CD8-positive, alpha-beta memory T cell (primary cell): ENCODE measurements around the gene CEP19. TPM values are rescaled to one million over a fixed set of nuclear protein-coding genes. Genes with fewer than 3 reads are reported as not detected.
A peak's percentile ranks its signal among the peaks of the same experiment; 100 is the strongest.

Experiments used
- CTCF ChIA-PET: fragments of 350-600 bp; sonication (Branson Sonifier 250); formaldehyde crosslinking; loops from one replicate; lab custom pipeline; 2021; ENCODE audit warnings: antibody characterized with exemption; lab: Charles Lee
- POLR2A ChIA-PET: fragments of 350-600 bp; sonication (Branson Sonifier 250); formaldehyde crosslinking; loops from one replicate; lab custom pipeline; 2021; ENCODE audit warnings: antibody characterized with exemption; lab: Charles Lee
- DNase-seq, 5 donors: peaks; one replicate each; pipeline versions ENCODE4 v3.0.0 to v3.0.0-alpha.2; 2020 to 2022; ENCODE audit warnings: mixed read lengths in 1 of 5
- H3K27ac ChIP-seq: one replicate; pipeline ENCODE4 v1.7.0; 2013; ENCODE audit warnings: low read depth, mild to moderate bottlenecking, low read length, moderate library complexity
- H3K27me3 ChIP-seq: 2 replicates; pipeline ENCODE4 v1.7.0; 2013; ENCODE audit warnings: low read length, mild to moderate bottlenecking; ENCODE audit not compliant: insufficient read depth, poor library complexity, severe bottlenecking
- H3K36me3 ChIP-seq: 2 replicates; pipeline ENCODE4 v1.7.0; 2013; ENCODE audit warnings: mild to moderate bottlenecking, low read length, moderate library complexity; ENCODE audit not compliant: insufficient read depth
- H3K4me1 ChIP-seq: 2 replicates; pipeline ENCODE4 v1.7.0; 2013; ENCODE audit warnings: mild to moderate bottlenecking, low read length, moderate library complexity; ENCODE audit not compliant: insufficient read depth
- H3K4me3 ChIP-seq: 2 replicates; pipeline ENCODE4 v1.7.0; 2013; ENCODE audit warnings: mild to moderate bottlenecking, low read length
- H3K9me3 ChIP-seq: 2 replicates; pipeline ENCODE4 v1.7.0; 2013; ENCODE audit warnings: mild to moderate bottlenecking, low read length
- H3K27ac Mint-ChIP-seq, 8 donors: one replicate each; pipeline ENCODE4 v1.8.0; 2020 to 2021; ENCODE audit warnings: mixed read lengths in 8 of 8, mild to moderate bottlenecking in 6 of 8, inconsistent platforms in 3 of 8, moderate library complexity in 3 of 8
- H3K27me3 Mint-ChIP-seq, 2 donors: one replicate each; pipeline ENCODE4 v1.8.0; 2020 to 2021; ENCODE audit warnings: mixed read lengths in 2 of 2, mild to moderate bottlenecking in 1 of 2, moderate library complexity in 1 of 2
- H3K36me3 Mint-ChIP-seq, 3 donors: one replicate each; pipeline ENCODE4 v1.8.0; 2020 to 2021; ENCODE audit warnings: mixed read lengths in 3 of 3, inconsistent platforms in 1 of 3, mild to moderate bottlenecking in 1 of 3
- H3K4me1 Mint-ChIP-seq, 3 donors: one replicate each; pipeline ENCODE4 v1.8.0; 2020 to 2021; ENCODE audit warnings: mixed read lengths in 3 of 3, inconsistent platforms in 1 of 3, mild to moderate bottlenecking in 1 of 3
- H3K4me3 Mint-ChIP-seq, 7 donors: one replicate each; pipeline ENCODE4 v1.8.0; 2020 to 2021; ENCODE audit warnings: mixed read lengths in 7 of 7, mild to moderate bottlenecking in 6 of 7, moderate library complexity in 4 of 7, inconsistent platforms in 2 of 7
- H3K9me3 Mint-ChIP-seq, 5 donors: one replicate each; pipeline ENCODE4 v1.8.0; 2020 to 2022; ENCODE audit warnings: mixed read lengths in 5 of 5, mild to moderate bottlenecking in 3 of 5, moderate library complexity in 2 of 5, inconsistent platforms in 1 of 5
- polyA plus RNA-seq: library from polyadenylated mRNA; unstranded; fragments of 300-500 nt; fragmentation: Illumina TruSeq; gene quantifications from one replicate; pipeline ENCODE4 v1.2.3, GENCODE V29; 2021
- total RNA-seq, 2 experiments: library from RNA; stranded (reverse); gene quantifications; one replicate each; pipeline ENCODE4 v1.2.3, GENCODE V29; 2021

The CEP19 gene
- total and polyA plus RNA-seq, 3 experiments from 2014 or later = 7.3 to 7.4 (median 7.4) TPM

- H3K4me3 ChIP-seq = peak overlapping the region; percentile 72
- ChIA-PET POLR2A (interaction anchor here (2.4 kb wide), 2 partner anchors 29 to 126 kb away, joined by 12 to 18 read pairs; partner anchors contain the start of genes CEP19, PIGX and SENP5), CTCF (interaction anchor here (1.0 kb wide), 1 partner anchor 11 kb away, joined by 3 read pairs; no protein-coding TSS in a partner anchor)
- H3K36me3 Mint-ChIP-seq = peaks cover 3 to 22% (median 4%) of the 10 kb centered on the region in 3 donors
- no peaks in the 10 kb centered on the region for H3K9me3 Mint-ChIP-seq
- peaks cover 23% of the 10 kb centered on the region for H3K4me1 ChIP-seq
- H3K27me3 ChIP-seq = no peaks in the 10 kb centered on the region
- H3K27ac Mint-ChIP-seq = peak overlapping the region; percentile 90 to 100 (median 98)
- H3K27me3 Mint-ChIP-seq = no peaks in the 10 kb centered on the region
- peak overlapping the region; percentile 91 to 100 (median 99) for H3K4me3 Mint-ChIP-seq
- peak overlapping the region; percentile 82 for H3K27ac ChIP-seq
- no peak for DNase-seq
- no peaks in the 10 kb centered on the region for H3K9me3 ChIP-seq
- no peaks in the 10 kb centered on the region for H3K36me3 ChIP-seq
- H3K4me1 Mint-ChIP-seq = peaks cover 38 to 56% (median 51%) of the 10 kb centered on the region in 3 donors
Observed at GRCh38 chr3:196741249-196741889, 29.3 kb upstream of the CEP19 start.

GRCh38 chr3:196740481-196741248, 28.6 kb upstream of the CEP19 start:
- Histone ChIP-seq H3K27me3 (no peaks in the 10 kb centered on the region), H3K9me3 (no peaks in the 10 kb centered on the region), H3K4me3 (peak overlapping the region; percentile 72), H3K36me3 (no peaks in the 10 kb centered on the region), H3K4me1 (peaks cover 23% of the 10 kb centered on the region), H3K27ac (peak overlapping the region; percentile 82)
- H3K4me1 Mint-ChIP-seq = peaks cover 34 to 49% (median 44%) of the 10 kb centered on the region in 3 donors
- peaks cover 0 to 19% (median 3%) of the 10 kb centered on the region in 3 donors for H3K36me3 Mint-ChIP-seq
- POLR2A ChIA-PET = interaction anchor here (0.6 to 2.4 kb wide), 5 partner anchors 28 to 424 kb away, joined by 3 to 18 read pairs (median 11); partner anchors contain the start of genes CEP19, FBXO45, NCBP2 and PIGX
- H3K27me3 Mint-ChIP-seq = no peaks in the 10 kb centered on the region
- no peaks in the 10 kb centered on the region for H3K9me3 Mint-ChIP-seq
- peak overlapping the region; percentile 90 to 100 (median 98) for H3K27ac Mint-ChIP-seq
- CTCF ChIA-PET = interaction anchor here (0.7 to 1.5 kb wide), 3 partner anchors 10 to 50 kb away, joined by 3 read pairs; partner anchors contain the start of genes CEP19 and PIGX
- peak overlapping the region; percentile 91 to 100 (median 99) for H3K4me3 Mint-ChIP-seq
- peak in 3 of 5 donors; percentile 43 to 68 (median 56) for DNase-seq

- no peaks in the 10 kb centered on the region for H3K36me3 ChIP-seq
- ChIA-PET CTCF (interaction anchor here (1.5 kb wide), 1 partner anchor 51 kb away, joined by 3 read pairs; no protein-coding TSS in a partner anchor), POLR2A (interaction anchor here (0.5 to 2.4 kb wide), 8 partner anchors 28 to 423 kb away, joined by 3 to 18 read pairs (median 5); partner anchors contain the start of genes CEP19, DYNLT2B, FBXO45 and NCBP2)
- H3K27ac ChIP-seq = peak within 1 kb of the TSS; percentile 82
- H3K4me3 Mint-ChIP-seq = peak within 1 kb of the TSS; percentile 91 to 100 (median 99)
- no peaks in the 10 kb centered on the region for H3K9me3 Mint-ChIP-seq
- peak within 1 kb of the TSS; percentile 90 to 100 (median 98) for H3K27ac Mint-ChIP-seq
- peaks cover 23% of the 10 kb centered on the region for H3K4me1 ChIP-seq
- no peaks in the 10 kb centered on the region for H3K27me3 ChIP-seq
- H3K4me3 ChIP-seq = peak within 1 kb of the TSS; percentile 72
- DNase-seq = peak; percentile 83 to 91 (median 88)
- peaks cover 33 to 42% (median 38%) of the 10 kb centered on the region in 3 donors for H3K4me1 Mint-ChIP-seq
- H3K36me3 Mint-ChIP-seq = peaks cover 0 to 21% (median 3%) of the 10 kb centered on the region in 3 donors
- no peaks in the 10 kb centered on the region for H3K9me3 ChIP-seq
- no peaks in the 10 kb centered on the region for H3K27me3 Mint-ChIP-seq
Observed at GRCh38 chr3:196739671-196740480, 27.8 kb upstream of the CEP19 start, which contains the start of gene PAK2. TSS of gene PAK2 (plus strand) at chr3:196739857. CDS start at chr3:196782647, 42,790 bp downstream.

- Histone ChIP-seq H3K27me3 (no peaks in the 10 kb centered on the region), H3K27ac (no peak overlapping the region), H3K4me3 (no peak overlapping the region), H3K9me3 (no peaks in the 10 kb centered on the region), H3K36me3 (no peaks in the 10 kb centered on the region), H3K4me1 (peaks cover 16% of the 10 kb centered on the region)
- H3K27me3 Mint-ChIP-seq = no peaks in the 10 kb centered on the region
- POLR2A ChIA-PET = no interaction called here
- CTCF ChIA-PET = no interaction called here
- peaks cover 17 to 27% (median 21%) of the 10 kb centered on the region in 3 donors for H3K4me1 Mint-ChIP-seq
- no peak for DNase-seq
- H3K36me3 Mint-ChIP-seq = peaks cover 0 to 31% (median 5%) of the 10 kb centered on the region in 3 donors
- H3K9me3 Mint-ChIP-seq = no peaks in the 10 kb centered on the region
- H3K27ac Mint-ChIP-seq = no peak overlapping the region
- H3K4me3 Mint-ChIP-seq = no peak overlapping the region
Observed at GRCh38 chr3:196737655-196738054, 25.6 kb upstream of the CEP19 start.

- ChIA-PET POLR2A (no interaction called here), CTCF (no interaction called here)
- Histone ChIP-seq H3K36me3 (no peaks in the 10 kb centered on the region), H3K4me1 (peaks cover 12% of the 10 kb centered on the region), H3K27me3 (no peaks in the 10 kb centered on the region), H3K27ac (no peak overlapping the region), H3K4me3 (no peak overlapping the region), H3K9me3 (no peaks in the 10 kb centered on the region)
- H3K27me3 Mint-ChIP-seq = no peaks in the 10 kb centered on the region
- H3K4me3 Mint-ChIP-seq = no peak overlapping the region
- H3K9me3 Mint-ChIP-seq = no peaks in the 10 kb centered on the region
- H3K36me3 Mint-ChIP-seq = peaks cover 0 to 31% (median 5%) of the 10 kb centered on the region in 3 donors
- peak overlapping the region in 3 of 8 donors; percentile 20 to 54 (median 38) for H3K27ac Mint-ChIP-seq
- no peak for DNase-seq
- H3K4me1 Mint-ChIP-seq = peaks cover 16 to 22% (median 19%) of the 10 kb centered on the region in 3 donors
Observed at GRCh38 chr3:196736670-196737374, 24.8 kb upstream of the CEP19 start.

- POLR2A ChIA-PET = no interaction called here
- no peaks in the 10 kb centered on the region for H3K27me3 ChIP-seq
- CTCF ChIA-PET = no interaction called here
Observed at GRCh38 chr3:196735751-196736150, 23.7 kb upstream of the CEP19 start.

More at GRCh38 chr3:196735751-196736150, 23.7 kb upstream of the CEP19 start:
- H3K4me1 Mint-ChIP-seq = peaks cover 6 to 11% (median 8%) of the 10 kb centered on the region in 3 donors
- H3K36me3 Mint-ChIP-seq = peaks cover 0 to 30% (median 5%) of the 10 kb centered on the region in 3 donors
- Histone ChIP-seq H3K4me3 (no peak overlapping the region), H3K4me1 (peaks cover 6% of the 10 kb centered on the region), H3K9me3 (no peaks in the 10 kb centered on the region), H3K27ac (no peak overlapping the region), H3K36me3 (no peaks in the 10 kb centered on the region)
- H3K27ac Mint-ChIP-seq = peak overlapping the region in 1 of 8 donors; percentile 6
- H3K9me3 Mint-ChIP-seq = no peaks in the 10 kb centered on the region
- DNase-seq = no peak
- H3K27me3 Mint-ChIP-seq = no peaks in the 10 kb centered on the region
- peak overlapping the region in 1 of 7 donors; percentile 43 for H3K4me3 Mint-ChIP-seq
